Measurements from ENCODE around the gene ERP27.

The ERP27 gene

GRCh38 chr12:14879222-14879933 is 59.0 kb downstream of the ERP27 start:
- Histone ChIP-seq H3K27me3 (replicated peaks) (no peaks in the 10 kb centered on the region), H3K4me3 (ENCODE audit: low read depth, low read length) (no peak overlapping the region), H3K36me3 (replicated peaks) (no peaks in the 10 kb centered on the region), H3K27ac (no peak overlapping the region)
- in situ Hi-C loops (cut with HindIII; ENCODE audit: low pct_ligation_motif_present, low sequenced_read_pairs): no loop called here
- no peak for DNase-seq
- TF ChIP-seq CTCF (IDR thresholded peaks at IDR 0.05; ENCODE audit: low read depth, low read length, missing control alignments): no peak

- Histone ChIP-seq H3K27ac (no peak overlapping the region), H3K27me3 (replicated peaks) (no peaks in the 10 kb centered on the region), H3K4me3 (ENCODE audit: low read depth, low read length) (no peak overlapping the region), H3K36me3 (replicated peaks) (no peaks in the 10 kb centered on the region)
- in situ Hi-C loops (cut with HindIII; ENCODE audit: low pct_ligation_motif_present, low sequenced_read_pairs): no loop called here
- TF ChIP-seq CTCF (IDR thresholded peaks at IDR 0.05; ENCODE audit: low read depth, low read length, missing control alignments): no peak
- no peak for DNase-seq
Measured at GRCh38 chr12:14878488-14878887, 59.8 kb downstream of the ERP27 start.

GRCh38 chr12:14876833-14877232 is 61.5 kb downstream of the ERP27 start:
- DNase-seq: no peak

GRCh38 chr12:14874882-14875281 is 63.5 kb downstream of the ERP27 start:
- Histone ChIP-seq H3K4me3 (ENCODE audit: low read depth, low read length) (no peak overlapping the region), H3K27me3 (replicated peaks) (no peaks in the 10 kb centered on the region), H3K27ac (no peak overlapping the region), H3K36me3 (replicated peaks) (no peaks in the 10 kb centered on the region)
- in situ Hi-C loops (cut with HindIII; ENCODE audit: low pct_ligation_motif_present, low sequenced_read_pairs): no loop called here
- TF ChIP-seq CTCF (IDR thresholded peaks at IDR 0.05; ENCODE audit: low read depth, low read length, missing control alignments): no peak
- no peak for DNase-seq

More at GRCh38 chr12:14876833-14877232, 61.5 kb downstream of the ERP27 start:
- H3K4me3 ChIP-seq (ENCODE audit: low read depth, low read length): no peak overlapping the region
- no peaks in the 10 kb centered on the region for H3K36me3 ChIP-seq (replicated peaks)
- no peak for TF ChIP-seq CTCF (IDR thresholded peaks at IDR 0.05; ENCODE audit: low read depth, low read length, missing control alignments)
- no peaks in the 10 kb centered on the region for H3K27me3 ChIP-seq (replicated peaks)
- H3K27ac ChIP-seq: no peak overlapping the region
- in situ Hi-C loops (cut with HindIII; ENCODE audit: low pct_ligation_motif_present, low sequenced_read_pairs): no loop called here

- no peaks in the 10 kb centered on the region for H3K36me3 ChIP-seq (replicated peaks)
- H3K4me3 ChIP-seq (ENCODE audit: low read depth, low read length): no peak overlapping the region
- in situ Hi-C loops (cut with HindIII; ENCODE audit: low pct_ligation_motif_present, low sequenced_read_pairs): no loop called here
- no peak overlapping the region for H3K27ac ChIP-seq
- no peaks in the 10 kb centered on the region for H3K27me3 ChIP-seq (replicated peaks)
- TF ChIP-seq CTCF (IDR thresholded peaks at IDR 0.05; ENCODE audit: low read depth, low read length, missing control alignments): no peak
- no peak for DNase-seq
Measured at GRCh38 chr12:14873440-14874185, 64.7 kb downstream of the ERP27 start.

All from brain microvascular endothelial cell (primary cell).